Endothelial cell (in vitro differentiated cells): ENCODE results near the gene PPIE. TPM values are rescaled to one million over a fixed set of nuclear protein-coding genes. Genes with fewer than 3 reads are reported as not detected.
"Not testable (repeated sequence)": the region's sequence is repeated elsewhere in the genome, so short reads cannot be mapped to it uniquely, and the experiment has no call there.

Experiments used
- DNase-seq: peaks from one replicate; pipeline ENCODE4 v3.0.0; 2021; ENCODE audit warnings: low spot score
- H3K27ac Mint-ChIP-seq: one replicate; pipeline ENCODE4 v1.8.0; 2021; ENCODE audit warnings: mixed read lengths, inconsistent platforms; ENCODE audit not compliant: unreplicated experiment
- H3K27me3 Mint-ChIP-seq: one replicate; pipeline ENCODE4 v1.8.0; 2021; ENCODE audit warnings: mild to moderate bottlenecking, moderate library complexity, mixed read lengths, inconsistent platforms; ENCODE audit not compliant: unreplicated experiment
- H3K36me3 Mint-ChIP-seq: one replicate; pipeline ENCODE4 v1.8.0; 2021; ENCODE audit warnings: mild to moderate bottlenecking, low read depth, mixed read lengths, inconsistent platforms; ENCODE audit not compliant: unreplicated experiment
- H3K4me1 Mint-ChIP-seq: one replicate; pipeline ENCODE4 v1.8.0; 2021; ENCODE audit warnings: mild to moderate bottlenecking, mixed read lengths, inconsistent platforms; ENCODE audit not compliant: unreplicated experiment
- H3K4me3 Mint-ChIP-seq: one replicate; pipeline ENCODE4 v1.8.0; 2021; ENCODE audit warnings: mild to moderate bottlenecking, mixed read lengths, inconsistent platforms; ENCODE audit not compliant: unreplicated experiment
- H3K9me3 Mint-ChIP-seq: one replicate; pipeline ENCODE4 v1.8.0; 2021; ENCODE audit warnings: mixed read lengths, inconsistent platforms; ENCODE audit not compliant: unreplicated experiment
- total RNA-seq: library from RNA; stranded (reverse); fragmentation: NEBNext Ultra II Directional; extraction: Animal tissue kit (Norgen Biotek cat#: 25700); gene quantifications from one replicate; pipeline ENCODE4 v1.2.1, GENCODE V29; 2021; ENCODE audit not compliant: unreplicated experiment
- TF ChIP-seq, protein P1 (sequence below): fragments of 200-600 bp; sonication (generic); IDR thresholded peaks from one replicate; pipeline ENCODE4 v1.5.0; 2021; ENCODE audit warnings: antibody characterized with exemption; ENCODE audit not compliant: unreplicated experiment

PPIE gene
- total RNA-seq, 1 donor from 2014 or later = 38.1 TPM

DNA sequence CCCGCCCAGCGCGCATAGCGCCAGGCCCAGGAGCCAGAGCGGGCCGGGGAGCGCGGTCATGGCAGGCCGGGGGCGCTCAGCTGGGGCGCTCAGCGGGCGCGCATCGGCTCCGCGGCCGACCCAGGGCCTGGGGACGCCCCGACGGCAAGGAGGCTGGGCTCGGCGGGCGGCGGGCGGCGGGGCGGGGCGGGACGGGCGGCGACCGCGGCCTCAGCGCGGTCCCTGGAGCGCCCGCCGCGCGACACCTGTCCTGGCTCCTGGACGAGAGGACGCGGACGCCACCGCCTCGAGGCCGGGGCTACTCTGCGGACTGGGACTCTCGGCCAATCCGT lies 49.7 kb downstream of the PPIE start:
- no peak for DNase-seq
- H3K9me3 Mint-ChIP-seq = no peaks in the 10 kb centered on the region
- peaks cover 7% of the 10 kb centered on the region for H3K4me1 Mint-ChIP-seq
- TF ChIP-seq, protein P1, sequence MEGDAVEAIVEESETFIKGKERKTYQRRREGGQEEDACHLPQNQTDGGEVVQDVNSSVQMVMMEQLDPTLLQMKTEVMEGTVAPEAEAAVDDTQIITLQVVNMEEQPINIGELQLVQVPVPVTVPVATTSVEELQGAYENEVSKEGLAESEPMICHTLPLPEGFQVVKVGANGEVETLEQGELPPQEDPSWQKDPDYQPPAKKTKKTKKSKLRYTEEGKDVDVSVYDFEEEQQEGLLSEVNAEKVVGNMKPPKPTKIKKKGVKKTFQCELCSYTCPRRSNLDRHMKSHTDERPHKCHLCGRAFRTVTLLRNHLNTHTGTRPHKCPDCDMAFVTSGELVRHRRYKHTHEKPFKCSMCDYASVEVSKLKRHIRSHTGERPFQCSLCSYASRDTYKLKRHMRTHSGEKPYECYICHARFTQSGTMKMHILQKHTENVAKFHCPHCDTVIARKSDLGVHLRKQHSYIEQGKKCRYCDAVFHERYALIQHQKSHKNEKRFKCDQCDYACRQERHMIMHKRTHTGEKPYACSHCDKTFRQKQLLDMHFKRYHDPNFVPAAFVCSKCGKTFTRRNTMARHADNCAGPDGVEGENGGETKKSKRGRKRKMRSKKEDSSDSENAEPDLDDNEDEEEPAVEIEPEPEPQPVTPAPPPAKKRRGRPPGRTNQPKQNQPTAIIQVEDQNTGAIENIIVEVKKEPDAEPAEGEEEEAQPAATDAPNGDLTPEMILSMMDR = no peak
- H3K27me3 Mint-ChIP-seq = peaks cover 28% of the 10 kb centered on the region
- no peaks in the 10 kb centered on the region for H3K36me3 Mint-ChIP-seq
- no peak overlapping the region for H3K27ac Mint-ChIP-seq
- H3K4me3 Mint-ChIP-seq = no peak overlapping the region

DNA sequence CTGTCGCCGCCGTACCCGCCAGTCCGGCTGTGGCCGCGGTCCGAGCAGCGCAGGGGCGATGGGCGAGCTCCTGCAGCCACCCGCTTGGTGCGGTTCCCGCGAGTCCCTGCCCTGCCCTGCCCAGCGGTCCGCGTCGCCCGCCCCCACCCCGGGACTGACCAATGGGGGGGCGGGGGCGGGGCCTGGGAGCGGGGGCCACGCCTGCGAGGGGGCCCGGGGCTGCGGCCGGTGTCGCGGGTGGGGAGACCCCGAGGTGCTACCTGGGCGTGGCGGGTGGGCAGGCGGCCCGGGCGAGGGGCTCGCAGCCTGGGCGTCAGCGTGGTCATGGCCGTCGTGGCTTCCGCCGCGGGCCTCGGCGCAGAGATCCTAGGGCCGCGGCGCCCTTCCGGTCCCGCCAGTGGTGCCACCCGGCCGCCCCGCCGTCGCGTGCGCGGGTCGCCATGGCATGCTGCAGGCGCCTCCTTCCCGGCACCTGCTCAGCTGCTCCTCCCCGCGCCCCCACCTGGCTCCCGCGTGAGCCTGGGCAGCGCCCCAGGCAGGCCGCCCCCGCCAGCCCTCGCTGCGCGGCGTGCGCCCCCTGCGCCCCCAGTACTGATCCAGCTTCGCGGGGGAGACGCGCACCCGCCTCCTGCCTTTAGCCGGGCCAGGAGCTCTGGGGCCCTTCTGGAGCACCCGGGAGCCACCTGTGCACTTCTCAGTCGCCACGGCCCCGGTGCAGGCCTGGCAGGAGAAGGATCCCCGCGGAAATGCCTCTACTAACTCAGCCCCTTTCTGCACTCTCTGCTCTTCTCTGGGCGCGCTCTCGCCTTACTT lies 50.3 kb downstream of the PPIE start, which contains the start of gene BMP8B:
Gene BMP8B (minus strand): TSS at position 108 of the 813 bp plus-strand sequence. CDS start 380 bp downstream, outside the sequence.
- H3K27me3 Mint-ChIP-seq = peaks cover 22% of the 10 kb centered on the region

DNA sequence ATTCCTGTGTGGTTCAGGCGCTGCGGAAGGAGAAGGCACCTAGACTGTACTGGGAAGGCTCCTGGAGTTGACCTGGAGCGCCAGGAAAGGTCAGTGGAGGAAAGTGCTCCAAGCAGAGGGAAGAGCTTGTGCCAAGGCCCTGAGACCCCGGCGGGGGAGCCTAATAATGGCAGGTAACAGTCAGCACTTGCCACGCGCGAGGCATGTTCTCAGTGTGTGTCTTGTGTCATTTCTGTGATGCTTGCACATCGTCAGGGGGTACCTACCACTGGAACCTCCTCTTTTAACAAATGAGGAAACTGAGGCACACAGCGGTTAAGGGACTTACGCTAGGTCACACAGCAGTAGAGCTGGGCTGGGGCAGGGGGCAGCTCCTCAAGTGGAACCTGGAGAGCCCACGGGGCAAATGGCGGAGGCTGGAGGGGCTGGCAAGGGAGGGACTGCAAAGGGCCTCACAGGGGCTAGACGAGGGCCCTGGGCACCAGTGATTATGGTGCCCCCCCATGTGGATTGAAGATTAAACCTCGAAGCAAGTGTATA lies 51.0 kb downstream of the PPIE start:
- Mint-ChIP-seq H3K9me3 (no peaks in the 10 kb centered on the region), H3K4me1 (peaks cover 10% of the 10 kb centered on the region), H3K27me3 (peaks cover 23% of the 10 kb centered on the region), H3K4me3 (peak overlapping the region; percentile 65), H3K36me3 (no peaks in the 10 kb centered on the region), H3K27ac (no peak overlapping the region)
- TF ChIP-seq, protein P1 = no peak
- no peak for DNase-seq

More for the DNA sequence above, 50.3 kb downstream of the PPIE start, which contains the start of gene BMP8B:
- peak; percentile 38 for DNase-seq
- Mint-ChIP-seq H3K9me3 (no peaks in the 10 kb centered on the region), H3K36me3 (no peaks in the 10 kb centered on the region), H3K4me1 (peaks cover 10% of the 10 kb centered on the region), H3K27ac (no peak within 1 kb of the TSS), H3K4me3 (peak within 1 kb of the TSS; percentile 65)
- TF ChIP-seq, protein P1 = no peak

DNA sequence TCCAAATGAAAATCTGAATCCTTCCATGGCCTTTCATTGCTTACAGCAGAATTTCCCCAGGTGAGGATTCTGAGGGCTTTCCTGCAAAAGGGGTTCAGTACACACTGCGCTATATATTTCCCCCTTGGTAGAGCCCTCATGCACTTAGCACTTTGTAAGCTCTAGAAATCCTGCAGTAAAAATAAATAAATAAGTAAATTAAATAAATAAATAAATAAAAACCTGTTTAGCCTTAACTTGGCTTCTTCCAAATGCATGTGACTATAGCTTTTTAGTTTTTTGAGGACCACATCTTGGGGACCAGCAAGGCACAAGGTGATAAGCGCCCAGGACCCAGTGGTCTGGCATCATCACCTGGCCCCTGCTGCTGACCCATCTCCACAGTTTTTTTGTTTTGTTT lies 53.2 kb downstream of the PPIE start:
- Mint-ChIP-seq H3K27ac (no peak overlapping the region), H3K36me3 (no peaks in the 10 kb centered on the region), H3K9me3 (no peaks in the 10 kb centered on the region), H3K27me3 (peaks cover 17% of the 10 kb centered on the region), H3K4me1 (peaks cover 10% of the 10 kb centered on the region), H3K4me3 (no peak overlapping the region)
- TF ChIP-seq, protein P1 = no peak
- no peak for DNase-seq

DNA sequence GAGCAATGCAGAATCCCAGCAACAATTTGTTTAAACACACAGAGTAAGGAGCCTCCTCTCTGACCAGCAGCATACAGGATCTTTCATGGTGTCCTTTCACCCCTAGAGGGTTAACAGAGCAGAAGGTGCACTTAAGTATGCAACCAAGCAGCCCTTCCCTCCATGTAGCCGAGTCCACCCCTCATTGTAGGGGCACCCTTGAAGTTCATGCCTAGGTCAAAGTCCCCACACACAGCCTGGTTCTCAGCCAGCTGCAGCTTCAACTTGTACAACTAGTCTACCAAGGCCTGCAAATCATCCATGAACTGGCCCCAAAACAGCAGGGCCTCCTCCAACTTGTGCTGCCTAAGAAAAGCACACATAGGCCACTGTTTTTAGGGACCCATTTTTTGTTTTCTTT lies 57.0 kb downstream of the PPIE start:
- Mint-ChIP-seq H3K27me3 (peaks cover 6% of the 10 kb centered on the region), H3K4me1 (peaks cover 10% of the 10 kb centered on the region), H3K9me3 (no peaks in the 10 kb centered on the region), H3K36me3 (no peaks in the 10 kb centered on the region), H3K27ac (no peak overlapping the region), H3K4me3 (no peak overlapping the region)
- TF ChIP-seq, protein P1 = no peak
- no peak for DNase-seq

DNA sequence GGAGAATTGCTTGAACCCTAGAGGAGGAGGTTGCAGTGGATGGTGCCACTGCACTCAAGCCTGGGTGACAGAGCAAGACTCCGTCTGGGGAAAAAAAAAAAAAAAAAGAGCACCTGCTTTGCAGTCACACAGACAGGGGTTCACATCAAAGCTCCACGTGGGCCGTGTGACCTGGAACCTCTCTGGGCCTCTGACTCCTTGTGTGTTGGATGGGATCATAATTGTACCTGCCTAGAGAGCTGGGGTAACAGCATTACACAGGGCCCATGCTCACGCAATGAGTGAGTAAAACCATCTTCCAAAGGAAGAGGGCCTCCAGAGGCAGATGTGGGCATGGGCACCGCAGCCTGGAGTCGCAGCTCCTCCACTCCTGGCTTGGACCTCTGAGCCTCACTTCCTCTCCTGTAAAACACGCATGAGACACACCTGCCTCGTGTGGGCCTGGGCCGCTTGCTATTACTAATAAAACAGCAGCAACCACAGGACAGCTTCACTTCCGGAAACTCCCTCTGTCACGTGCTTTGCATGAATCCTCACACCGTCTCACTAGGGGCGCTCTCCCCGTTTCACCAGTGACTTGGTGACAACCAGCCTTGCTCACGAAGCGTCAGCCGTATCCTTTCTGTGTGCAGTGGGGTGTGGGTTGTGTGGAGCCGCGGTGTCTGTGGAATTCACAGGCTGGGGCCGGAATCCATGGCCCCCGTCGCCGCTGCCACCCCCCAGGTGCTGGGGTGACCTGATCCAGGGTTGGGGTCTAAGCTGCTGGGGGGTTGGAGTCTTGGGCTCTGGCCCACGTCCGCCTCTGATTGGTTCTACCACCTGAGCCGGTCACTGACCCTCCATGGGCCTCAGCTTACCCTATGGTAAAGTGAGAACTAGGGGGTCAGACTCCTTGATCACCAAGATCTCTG lies 60.4 kb downstream of the PPIE start:
- H3K27me3 Mint-ChIP-seq, H3K4me3 Mint-ChIP-seq, H3K27ac Mint-ChIP-seq, H3K9me3 Mint-ChIP-seq, H3K4me1 Mint-ChIP-seq, H3K36me3 Mint-ChIP-seq: not testable (repeated sequence)
- DNase-seq = peak; percentile 37
